GM10847 (cell line): ENCODE measurements around the gene SSU72.

Experiments used
- POLR2A ChIP-seq: IDR thresholded peaks from 2 replicates; pipeline ENCODE4 v1.6.1; 2011; ENCODE audit not compliant: insufficient read length; ENCODE audit errors: extremely low read depth

The SSU72 gene

DNA sequence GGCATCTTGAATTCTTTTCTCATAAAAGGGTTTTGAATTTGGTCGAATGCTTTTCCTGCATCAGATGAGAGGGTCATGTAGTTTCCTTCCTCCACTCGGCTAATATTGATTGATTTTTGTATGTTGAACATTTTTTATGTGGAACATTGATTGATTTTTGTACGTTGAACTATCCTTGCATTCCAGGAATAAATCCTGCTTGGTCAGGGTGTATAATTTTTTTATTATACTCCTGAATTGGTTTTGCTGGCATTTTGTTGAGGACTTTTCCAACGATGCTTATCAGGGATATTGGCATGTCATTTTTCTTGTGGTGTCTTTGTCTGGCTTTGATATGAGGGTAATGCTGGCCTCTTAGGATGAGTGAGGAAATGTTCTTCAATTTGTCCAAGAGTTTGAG lies 42.7 kb downstream of the SSU72 start:
- TF ChIP-seq POLR2A = no peak

DNA sequence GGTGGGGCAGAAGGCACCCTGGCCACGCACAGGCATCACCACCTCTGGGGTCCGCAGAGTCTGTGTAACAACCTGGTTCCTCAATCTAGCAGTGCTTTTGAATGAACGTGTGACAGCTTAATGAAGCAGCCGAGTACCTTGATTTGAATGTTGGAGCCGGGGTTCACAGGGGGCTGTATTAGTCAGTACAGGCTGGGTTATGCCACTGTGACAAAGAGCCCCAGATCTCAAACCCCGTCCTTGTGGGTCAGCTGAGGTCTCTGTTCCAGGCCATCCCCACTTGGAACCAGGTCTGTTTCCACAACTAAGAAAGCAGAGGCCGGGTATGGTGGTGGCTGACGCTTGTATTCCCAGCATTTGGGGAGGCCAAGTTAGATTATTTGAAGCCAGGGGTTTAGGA lies 44.7 kb downstream of the SSU72 start:
- TF ChIP-seq POLR2A = no peak

DNA sequence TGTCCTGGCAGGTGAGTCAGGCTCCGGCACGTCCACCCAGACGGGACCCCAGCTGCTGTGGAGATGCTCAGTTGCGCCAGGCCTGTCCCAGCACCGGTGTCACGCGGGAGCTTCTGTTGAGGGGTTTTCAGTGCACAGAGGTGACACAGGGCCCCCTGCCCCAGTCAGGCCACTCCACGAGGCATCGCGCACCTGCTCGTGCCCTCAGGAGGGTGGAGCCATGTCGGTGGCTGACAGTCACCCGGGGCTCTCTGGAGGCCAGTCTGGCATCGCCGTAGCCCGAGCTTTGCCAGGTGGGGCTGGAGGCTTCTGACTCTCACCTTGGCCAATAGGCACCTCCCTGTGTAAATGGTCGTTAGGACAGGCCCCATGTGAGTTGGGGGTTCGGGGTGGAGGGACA lies 45.3 kb downstream of the SSU72 start:
- TF ChIP-seq POLR2A = no peak

DNA sequence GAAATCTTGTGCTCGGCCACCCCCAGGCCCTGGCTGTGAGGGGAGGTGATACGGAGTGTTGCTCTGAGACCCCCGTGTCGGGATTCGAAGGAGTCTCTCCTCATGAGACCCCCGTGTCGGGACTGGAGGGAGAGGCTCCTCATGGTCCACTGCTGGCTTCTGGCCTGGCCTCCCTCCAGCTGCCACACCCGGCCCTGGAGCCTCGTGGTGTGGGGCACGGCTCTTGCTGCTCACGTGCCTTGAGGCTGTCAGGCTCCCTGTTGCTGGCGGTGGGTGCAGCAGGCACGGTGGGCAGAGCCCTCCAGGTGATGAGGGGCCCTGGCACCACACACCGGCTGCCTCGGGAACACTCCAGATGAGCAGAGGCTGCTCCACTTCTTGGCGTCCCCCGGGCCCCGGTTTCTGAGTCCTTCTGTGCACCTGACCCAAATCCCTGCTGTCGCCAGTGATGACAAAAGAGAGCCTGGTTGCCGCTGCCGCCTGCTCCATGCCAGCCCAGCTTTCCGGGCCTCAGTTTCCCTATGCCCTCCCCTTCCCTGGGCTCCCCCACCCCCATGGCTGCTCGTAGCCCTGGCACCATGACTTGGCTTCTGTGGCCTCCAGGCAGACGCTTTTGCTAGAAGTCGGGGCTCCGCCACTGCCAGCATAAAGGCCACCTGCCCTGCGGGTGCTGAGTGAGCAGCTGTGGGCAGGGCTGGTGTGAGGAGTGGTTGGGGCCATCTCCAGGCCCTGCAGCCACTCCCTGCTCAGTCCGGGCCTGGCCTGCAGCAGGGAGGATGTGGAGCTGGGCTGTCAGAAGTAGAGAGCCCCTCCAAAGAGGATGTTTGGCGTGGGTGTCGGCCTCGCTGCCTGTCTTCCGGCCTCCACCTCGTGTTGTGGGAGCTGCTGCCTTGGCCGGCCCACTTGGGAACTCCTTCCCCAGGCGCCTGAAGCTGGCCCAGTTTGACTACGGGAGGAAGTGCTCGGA lies 46.1 kb downstream of the SSU72 start:
- no peak for TF ChIP-seq POLR2A

DNA sequence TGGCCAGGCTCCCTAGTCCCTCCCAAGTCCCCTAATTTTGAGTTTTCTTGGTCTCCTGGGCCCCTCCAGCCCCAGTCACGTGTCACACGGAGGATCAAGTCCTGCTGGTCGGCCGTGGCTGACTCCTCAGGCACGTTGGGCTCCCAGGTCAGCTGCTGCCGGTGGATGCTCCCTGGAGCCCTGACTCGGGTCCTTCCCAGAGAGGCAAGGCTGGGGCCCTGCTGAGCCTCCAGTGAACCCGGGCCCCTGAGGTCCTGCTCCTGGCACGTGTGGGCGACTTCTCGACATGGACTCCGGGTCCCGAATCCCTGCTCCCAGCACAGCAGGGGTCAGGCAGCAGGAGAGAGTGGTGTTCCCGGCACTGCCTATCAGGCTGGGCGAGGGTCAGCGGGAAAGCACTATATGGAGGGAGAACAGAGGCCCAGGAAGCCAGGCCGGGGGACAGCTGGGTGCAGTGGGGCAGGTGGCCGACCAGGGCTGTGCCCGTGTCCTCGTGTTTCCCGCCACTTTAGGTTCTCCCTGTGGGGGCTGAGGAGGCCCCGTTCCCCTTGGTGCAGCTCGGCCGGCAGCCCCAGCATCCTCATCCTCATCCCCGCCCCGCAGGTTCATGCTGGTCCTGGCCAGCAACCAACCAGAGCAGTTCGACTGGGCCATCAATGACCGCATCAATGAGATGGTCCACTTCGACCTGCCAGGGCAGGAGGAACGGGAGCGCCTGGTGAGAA lies 47.4 kb downstream of the SSU72 start:
- no peak for TF ChIP-seq POLR2A

DNA sequence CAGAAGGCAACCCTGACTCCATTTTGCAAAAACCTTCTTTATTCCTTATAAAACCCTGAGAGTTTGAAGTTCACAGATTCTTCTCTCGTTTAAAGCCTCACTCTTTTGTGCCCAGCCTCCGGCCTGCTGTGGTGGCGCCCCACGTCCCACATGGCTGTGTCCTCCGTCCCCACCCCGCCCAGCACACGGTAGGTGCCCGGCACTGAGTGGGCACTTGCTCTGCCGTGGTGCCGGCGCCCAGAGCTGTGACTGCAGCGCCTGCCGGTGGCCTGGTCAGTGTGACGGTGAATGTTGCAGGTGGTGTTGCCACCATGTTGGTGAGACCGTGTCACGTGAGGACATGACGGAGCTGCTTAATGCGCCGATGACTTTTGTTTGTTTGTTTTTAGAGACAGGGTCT lies 53.3 kb downstream of the SSU72 start:
- no peak for TF ChIP-seq POLR2A

DNA sequence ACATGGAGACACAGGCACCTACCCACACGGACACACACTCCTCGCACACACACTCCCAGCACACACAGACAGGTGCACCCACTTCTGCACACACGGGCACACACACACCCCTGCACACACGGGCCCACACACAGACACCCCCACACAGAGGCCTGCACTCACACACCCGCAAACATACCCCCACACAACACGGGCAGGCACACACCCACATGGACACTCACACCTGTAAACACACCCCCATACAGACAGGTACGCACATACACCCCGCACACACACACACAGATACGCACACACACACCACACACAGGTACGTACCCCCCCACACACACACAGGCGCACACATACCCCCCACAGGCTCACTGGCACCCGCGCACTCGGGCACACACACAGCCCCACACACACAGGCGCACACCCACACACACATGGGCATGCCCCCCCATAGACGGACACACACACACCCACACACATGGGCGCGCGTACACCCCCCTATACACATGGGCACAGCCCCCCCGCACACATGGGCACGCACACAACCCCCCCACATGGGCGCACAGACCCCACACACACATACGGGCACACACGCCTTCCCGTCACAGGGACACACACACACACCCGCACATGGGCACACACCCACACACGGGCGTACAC lies 56.6 kb downstream of the SSU72 start:
- TF ChIP-seq POLR2A = no peak

DNA sequence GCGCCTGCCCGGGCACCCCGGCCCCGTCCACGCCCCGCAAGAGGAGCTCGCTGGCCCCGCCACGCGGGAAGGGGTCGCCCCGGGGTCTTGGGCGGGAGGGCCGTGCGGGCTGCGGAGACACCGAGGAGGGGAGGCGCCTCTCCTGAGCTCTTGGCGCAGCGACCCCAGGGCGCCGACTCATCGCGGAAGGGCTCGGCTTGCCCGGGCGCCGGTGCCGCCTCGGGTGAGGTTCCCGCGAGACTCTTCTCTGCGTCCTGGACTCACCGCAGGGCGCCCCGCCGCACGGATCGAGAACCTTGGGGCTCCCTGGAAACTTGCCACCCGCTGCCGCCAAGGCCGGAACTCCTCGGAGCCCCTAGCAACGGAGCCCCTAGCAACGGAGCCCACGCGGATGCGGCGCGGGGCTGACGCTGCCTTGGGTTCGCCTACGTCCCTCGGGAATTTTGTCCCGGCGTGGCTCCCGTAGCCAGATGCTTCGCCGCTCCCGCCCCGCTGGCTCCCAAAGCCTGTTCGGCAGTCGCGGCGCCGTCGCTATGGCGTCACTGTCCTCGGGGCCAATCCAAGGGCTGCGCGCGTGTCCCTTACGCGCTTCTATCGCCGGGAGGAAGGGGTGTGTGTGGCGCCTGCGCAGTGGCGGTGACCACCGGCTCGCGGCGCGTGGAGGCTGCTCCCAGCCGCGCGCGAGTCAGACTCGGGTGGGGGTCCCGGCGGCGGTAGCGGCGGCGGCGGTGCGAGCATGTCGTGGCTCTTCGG lies 63.0 kb downstream of the SSU72 start, which contains the start of gene ATAD3A:
ATAD3A (plus strand) TSS at position 630 of the 753 bp plus-strand sequence; CDS start at position 737, 107 bp downstream.
- TF ChIP-seq POLR2A = peak; percentile 72

DNA sequence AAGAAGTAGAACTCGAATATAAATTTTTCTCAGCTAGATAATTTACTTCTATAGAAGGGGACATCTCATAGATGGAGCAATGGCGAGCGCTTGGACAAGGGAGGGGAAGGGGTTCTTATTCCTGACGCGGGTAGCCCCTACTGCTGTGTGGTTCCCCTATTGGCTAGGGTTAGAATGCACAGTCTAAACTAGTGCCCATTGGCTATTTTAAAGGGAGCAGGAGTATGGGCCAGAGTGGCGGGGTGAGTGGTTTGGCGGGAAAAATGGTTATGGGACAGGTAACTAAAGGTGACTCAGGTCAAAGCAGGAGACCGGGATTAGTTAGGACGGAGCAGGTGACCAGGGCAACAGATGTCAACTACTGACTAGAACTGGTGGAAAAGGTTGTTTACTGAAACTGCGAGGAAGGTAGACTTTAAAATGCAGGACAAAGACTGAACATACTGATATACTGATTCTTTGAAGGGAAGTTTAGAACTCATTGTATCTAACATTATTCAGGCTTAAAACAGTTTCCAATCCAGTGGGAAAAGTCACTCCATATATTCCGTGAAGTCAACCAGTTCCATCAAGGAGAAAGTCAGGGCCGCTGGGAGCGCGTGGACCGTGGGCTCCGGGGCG lies 63.6 kb downstream of the SSU72 start:
- no peak for TF ChIP-seq POLR2A

DNA sequence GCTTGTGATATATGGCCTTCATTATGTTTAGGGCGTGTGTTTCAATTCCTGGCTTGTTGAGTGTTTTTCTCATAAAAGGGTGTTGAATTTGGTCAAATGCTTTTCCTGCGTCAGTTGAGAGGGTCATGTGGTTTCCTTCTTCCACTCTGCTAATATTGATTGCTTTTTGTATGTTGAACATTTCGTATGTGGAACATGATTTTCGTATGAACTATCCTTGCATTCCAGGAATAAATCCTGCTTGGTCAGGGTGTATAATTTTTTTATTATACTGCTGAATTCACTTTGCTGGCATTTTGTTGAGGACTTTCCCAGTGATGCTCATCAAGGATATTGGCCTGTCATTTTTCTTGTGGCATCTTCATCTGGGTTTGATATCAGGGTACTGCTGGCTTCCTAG lies 67.4 kb downstream of the SSU72 start:
- TF ChIP-seq POLR2A = no peak
